ENCODE measurements around the gene DDX17.

Gene DDX17

GRCh38 chr22:38448945-38449745, 57.0 kb downstream of the DDX17 start:
- DNase-seq: no peak

DNA sequence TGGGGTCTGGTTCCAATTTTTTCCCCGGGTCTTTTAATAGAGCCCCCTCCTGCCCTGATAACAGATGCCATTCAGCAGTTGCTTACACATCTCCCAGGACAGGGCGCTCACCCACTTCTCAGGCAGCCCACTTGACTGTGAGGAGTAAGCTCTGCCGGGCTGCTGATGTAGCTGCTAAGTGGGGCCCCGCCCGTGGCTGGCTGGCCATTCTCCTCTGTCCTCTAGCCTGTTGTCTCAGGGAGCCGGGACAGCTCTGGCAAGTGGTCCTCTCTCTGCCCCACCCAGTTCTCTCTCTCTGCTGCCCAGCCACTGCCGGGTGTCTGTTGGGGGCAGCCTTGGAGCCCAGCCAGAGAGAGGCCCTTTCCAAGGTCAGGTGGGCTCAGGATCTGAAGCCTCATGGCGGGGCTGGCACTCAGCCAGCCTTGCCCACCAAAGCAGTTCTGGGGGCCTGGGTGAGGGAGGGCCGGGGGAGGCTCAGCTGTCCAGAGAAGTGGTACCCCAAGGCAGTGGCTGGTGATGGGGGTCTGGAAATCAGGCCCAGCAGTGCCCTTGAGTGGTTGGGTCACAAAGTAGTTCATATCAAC, 60.0 kb downstream of the DDX17 start:
- no peak for DNase-seq

GRCh38 chr22:38444783-38445182, 61.3 kb downstream of the DDX17 start:
- no peak for DNase-seq

GRCh38 chr22:38443628-38444521, 62.2 kb downstream of the DDX17 start:
- DNase-seq: no peak

GRCh38 chr22:38442967-38443627, 63.0 kb downstream of the DDX17 start:
- no peak for DNase-seq

DNA sequence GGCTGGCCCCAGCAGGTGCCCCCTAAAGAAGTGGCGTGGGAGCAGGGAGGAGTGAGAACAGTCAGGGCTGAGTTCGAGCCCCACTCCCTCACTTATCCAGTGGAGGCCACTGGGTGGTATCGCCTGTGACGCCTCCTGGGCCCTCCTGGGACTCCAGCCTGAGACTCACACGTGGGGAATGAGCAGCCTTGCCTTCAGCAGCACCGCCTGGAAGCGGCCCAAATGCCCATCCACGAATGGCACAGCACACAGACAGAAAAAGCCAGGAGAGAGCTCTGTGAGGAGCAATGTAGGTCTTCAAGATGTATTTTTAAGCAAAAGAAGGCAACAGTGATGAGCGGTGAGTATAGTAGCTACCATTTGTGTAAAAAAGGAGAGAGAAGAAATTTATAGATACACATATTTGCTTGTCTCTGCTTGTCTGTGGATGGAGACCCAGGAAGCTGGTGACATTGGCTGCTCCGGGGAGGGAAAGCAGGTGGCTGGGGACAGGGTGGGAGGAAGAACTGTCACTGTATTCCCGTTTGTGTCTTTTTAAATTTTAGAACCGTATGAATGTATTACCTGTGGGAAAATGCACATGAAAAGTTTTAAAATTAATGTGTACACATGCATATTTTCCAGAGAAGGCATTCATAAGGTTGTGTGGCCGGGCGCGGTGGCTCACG, 64.4 kb downstream of the DDX17 start:
- DNase-seq: no peak

GRCh38 chr22:38440747-38441350, 65.3 kb downstream of the DDX17 start:
- no peak for DNase-seq

DNA sequence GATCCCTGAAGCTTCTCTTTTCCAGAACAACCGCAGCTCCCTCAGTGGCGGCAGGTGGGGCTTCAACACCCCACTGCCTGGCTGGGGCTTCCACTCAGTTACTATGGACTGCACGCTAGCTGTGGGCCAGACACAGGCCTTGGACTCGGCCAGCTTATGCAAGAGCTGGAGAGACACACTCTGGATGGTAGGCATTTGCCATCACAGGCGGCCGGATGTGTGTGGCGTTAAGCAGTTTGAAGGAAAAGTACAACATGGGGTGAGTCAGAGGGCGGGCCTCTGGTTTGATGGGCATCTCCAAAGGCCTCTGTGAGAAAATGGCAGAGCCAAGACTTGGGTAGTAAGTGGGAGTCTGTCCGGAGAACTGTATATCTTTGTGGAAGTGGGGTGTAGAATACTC, 68.7 kb downstream of the DDX17 start:
- DNase-seq: no peak

DNA sequence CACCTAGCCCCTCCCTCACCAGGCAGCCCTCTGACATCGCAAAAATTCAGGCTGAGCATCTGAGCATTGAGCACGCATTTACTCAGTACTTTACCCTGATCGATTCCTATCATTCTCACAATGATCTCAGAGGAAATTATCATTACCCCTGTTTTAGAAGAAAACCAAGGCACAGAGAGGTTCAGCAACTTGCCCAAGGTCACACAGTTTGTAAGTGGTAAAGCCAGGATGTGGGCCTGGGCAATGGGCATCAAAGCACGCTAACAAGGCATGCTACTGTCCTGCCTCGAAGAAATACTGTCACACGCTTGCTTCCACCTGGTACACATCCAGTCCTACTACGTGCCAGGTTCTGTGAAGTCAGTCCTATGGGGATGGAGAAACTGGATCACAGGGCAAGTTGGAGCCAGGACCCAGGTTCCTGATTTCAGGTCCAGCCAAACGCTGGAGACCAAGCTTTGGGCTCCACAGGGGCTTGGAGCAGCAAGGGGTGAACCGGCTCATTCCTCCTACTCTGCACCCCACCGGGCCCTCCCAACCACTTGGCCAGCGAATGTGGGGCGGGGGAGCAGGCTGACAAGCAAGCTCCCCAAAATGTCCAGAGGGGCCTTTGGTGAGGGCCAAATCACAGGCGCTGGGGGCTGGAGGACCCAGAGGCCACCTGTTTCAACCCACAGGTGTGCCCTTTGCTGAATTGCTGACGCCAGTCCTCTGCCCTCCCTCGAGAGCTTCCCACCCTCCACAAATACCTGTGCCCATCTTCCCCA, 69.3 kb downstream of the DDX17 start:
- no peak for DNase-seq

- no peak for DNase-seq
These were observed 70.1 kb downstream of the DDX17 start for GRCh38 chr22:38435965-38436364.

DNA sequence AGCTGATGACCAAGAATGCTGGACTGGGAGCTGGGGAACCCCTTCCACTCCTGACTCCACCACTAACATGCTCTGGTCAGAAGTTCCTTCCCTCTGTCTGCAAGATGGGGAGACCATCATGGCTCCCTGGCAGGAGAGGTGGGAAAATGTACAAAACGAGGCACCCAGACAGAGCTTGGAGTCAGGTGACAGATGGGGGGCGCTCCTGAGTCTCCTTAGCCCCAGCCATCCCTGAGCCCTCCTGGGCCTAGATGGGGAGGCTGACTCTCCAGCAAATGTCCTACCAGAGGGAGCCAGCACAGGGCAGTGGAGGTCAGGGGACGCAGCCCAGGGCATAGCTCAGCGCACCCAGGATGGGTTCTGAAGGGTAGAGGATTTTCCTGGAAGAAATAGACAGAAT, 71.1 kb downstream of the DDX17 start:
- DNase-seq: no peak

DNA sequence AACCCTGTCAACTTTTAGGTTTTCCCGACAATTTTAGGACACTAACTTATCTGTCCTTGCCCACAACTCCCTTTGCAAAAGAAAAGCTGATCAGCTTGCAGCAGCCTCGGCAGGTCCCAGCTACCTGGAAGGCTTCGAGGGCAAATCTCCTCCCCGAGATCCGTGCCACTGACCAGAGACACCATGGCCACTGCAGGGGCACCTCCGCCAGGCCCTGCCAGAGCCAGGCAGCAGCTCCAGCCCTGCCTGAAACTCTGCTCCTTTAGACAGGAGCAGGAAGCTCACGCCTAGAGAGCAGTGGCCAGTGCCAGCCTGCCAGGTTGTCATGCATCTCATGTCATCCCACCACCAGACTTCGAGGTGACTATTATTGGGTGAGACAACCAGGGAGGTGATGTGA, 72.2 kb downstream of the DDX17 start:
- no peak for DNase-seq
